Mesenchymal stem cell (in vitro differentiated cells and primary cell): ENCODE measurements around the gene PCDH15. TPM values are rescaled to one million over a fixed set of nuclear protein-coding genes. Genes with fewer than 3 reads are reported as not detected.

Experiments
- small RNA-seq: library from polyadenylated mRNA; stranded (forward); fragments of <200 nt; extraction: miRNeasy Mini kit (QIAGEN cat#:217004); gene quantifications from one replicate; pipeline ENCODE3, GENCODE V24; 2013; ENCODE audit warnings: low read depth

Gene PCDH15

Small RNA genes lying within 50 kb of the gene (small RNA-seq; reads per million reads assigned to genes)
- not detected for gene AL365496.1
- gene MIR548F1: 2.0 reads per million
- not detected for gene RNU6-687P
